Prostate gland (tissue), 2 donors: ENCODE measurements around the gene CAPN5.

Experiments used
- POLR2A ChIP-seq: fragments of 450-650 bp; IDR thresholded peaks from one replicate; pipeline ENCODE4 v1.6.1; 2016; ENCODE audit warnings: antibody characterized with exemption, mild to moderate bottlenecking
- POLR2AphosphoS5 ChIP-seq: sonication (generic); formaldehyde crosslinking; IDR thresholded peaks from one replicate; pipeline ENCODE4 v1.6.1; 2017; ENCODE audit warnings: antibody characterized with exemption
- TF ChIP-seq, protein P1 (sequence below), 4 experiments: fragments of 200-600 bp in 2 of 4; fragments of 450-650 bp in 2 of 4; sonication (generic) in 2 of 4; IDR thresholded peaks; 1 replicate in 3 of 4; 2 replicates in 1 of 4; pipeline ENCODE4 v1.5.1; 2016 to 2019; ENCODE audit warnings: antibody characterized with exemption in 4 of 4, mild to moderate bottlenecking in 2 of 4, moderate library complexity in 2 of 4

DNA sequence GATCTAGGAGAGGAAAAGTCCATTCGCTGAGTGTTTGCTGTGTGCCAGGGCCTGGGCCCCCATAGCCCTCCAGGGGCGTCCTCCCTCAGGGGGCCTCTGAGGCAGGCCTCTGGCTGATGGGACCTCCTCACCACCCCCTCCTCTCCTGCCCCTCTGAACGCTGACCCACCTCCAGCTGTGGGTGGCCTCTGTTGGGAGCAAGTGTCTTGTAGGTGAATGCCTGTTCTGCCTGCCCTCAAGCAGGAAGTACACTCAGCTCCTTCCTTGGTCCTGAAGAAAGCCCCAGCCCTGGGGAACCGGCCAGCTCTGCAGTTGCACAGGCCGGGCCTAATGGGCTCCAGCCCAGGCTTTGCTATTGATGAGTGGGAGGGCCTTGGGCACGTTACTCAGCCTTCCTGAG is 64.8 kb downstream of the CAPN5 start:
- TF ChIP-seq, protein P1, sequence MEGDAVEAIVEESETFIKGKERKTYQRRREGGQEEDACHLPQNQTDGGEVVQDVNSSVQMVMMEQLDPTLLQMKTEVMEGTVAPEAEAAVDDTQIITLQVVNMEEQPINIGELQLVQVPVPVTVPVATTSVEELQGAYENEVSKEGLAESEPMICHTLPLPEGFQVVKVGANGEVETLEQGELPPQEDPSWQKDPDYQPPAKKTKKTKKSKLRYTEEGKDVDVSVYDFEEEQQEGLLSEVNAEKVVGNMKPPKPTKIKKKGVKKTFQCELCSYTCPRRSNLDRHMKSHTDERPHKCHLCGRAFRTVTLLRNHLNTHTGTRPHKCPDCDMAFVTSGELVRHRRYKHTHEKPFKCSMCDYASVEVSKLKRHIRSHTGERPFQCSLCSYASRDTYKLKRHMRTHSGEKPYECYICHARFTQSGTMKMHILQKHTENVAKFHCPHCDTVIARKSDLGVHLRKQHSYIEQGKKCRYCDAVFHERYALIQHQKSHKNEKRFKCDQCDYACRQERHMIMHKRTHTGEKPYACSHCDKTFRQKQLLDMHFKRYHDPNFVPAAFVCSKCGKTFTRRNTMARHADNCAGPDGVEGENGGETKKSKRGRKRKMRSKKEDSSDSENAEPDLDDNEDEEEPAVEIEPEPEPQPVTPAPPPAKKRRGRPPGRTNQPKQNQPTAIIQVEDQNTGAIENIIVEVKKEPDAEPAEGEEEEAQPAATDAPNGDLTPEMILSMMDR (IDR thresholded peaks at IDR 0.05) = no peak
- TF ChIP-seq POLR2A (no peak), POLR2AphosphoS5 (no peak)
